ENCODE measurements around the gene PACS1.

Gene PACS1

DNA sequence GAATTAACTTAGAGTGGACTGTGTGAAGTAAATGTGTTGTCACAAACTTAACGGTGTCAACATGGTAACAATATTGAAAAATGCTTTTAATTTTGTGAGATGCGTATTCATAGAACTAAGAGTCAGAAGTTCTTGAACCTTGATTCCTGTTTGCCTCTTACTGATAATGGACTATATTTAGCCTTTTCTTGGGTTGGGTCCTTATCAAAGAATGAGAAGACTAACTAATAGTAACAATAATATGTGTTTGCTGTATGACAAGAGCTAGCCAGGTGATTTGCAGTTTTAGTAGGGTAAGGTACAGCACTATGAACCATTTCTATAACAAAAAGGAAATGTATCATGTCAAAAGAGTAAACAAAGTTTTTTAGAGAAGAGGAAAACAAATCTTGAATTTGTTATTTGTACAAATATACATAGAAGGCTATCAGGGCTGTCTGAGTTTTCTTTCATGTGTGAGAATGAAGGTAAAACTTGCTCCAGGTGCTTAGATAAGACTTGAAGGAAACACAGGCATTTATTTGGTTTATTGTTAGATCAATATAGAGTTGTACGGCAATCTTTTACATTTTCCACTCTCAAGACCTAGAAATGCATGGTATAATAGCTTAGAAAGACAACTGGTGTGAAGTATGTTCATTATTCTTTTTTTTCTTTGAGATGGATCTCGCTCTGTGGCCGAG is 74.1 kb downstream of the PACS1 start:
- DNase-seq = no peak

DNA sequence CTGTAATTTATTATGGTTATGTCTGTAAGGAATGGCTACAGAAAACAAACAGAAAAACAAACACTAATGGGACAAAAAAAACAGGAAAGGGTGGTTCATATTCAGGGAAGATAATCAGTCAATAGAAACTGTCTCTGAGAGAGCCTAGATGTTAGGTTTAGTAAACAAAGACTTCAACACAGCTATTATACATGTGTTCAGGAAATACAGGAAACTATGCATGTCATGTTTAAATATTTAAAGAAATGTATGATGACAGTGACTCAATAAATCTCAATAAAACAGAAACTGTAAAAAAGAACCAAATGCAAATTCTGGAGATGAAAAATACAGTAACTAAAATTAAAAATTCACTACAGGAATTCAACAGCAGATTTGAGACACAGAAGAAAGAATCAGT is 76.0 kb downstream of the PACS1 start:
- no peak for DNase-seq

GRCh38 chr11:66146940-66147339 is 76.9 kb downstream of the PACS1 start:
- DNase-seq = no peak

GRCh38 chr11:66150140-66150539 is 80.1 kb downstream of the PACS1 start:
- no peak for DNase-seq

- DNase-seq = no peak
These were observed 80.7 kb downstream of the PACS1 start for GRCh38 chr11:66150725-66151124.

GRCh38 chr11:66151273-66151672 is 81.2 kb downstream of the PACS1 start:
- no peak for DNase-seq

GRCh38 chr11:66154109-66154508 is 84.0 kb downstream of the PACS1 start:
- DNase-seq = no peak

GRCh38 chr11:66155387-66156073 is 85.5 kb downstream of the PACS1 start:
- no peak for DNase-seq

DNA sequence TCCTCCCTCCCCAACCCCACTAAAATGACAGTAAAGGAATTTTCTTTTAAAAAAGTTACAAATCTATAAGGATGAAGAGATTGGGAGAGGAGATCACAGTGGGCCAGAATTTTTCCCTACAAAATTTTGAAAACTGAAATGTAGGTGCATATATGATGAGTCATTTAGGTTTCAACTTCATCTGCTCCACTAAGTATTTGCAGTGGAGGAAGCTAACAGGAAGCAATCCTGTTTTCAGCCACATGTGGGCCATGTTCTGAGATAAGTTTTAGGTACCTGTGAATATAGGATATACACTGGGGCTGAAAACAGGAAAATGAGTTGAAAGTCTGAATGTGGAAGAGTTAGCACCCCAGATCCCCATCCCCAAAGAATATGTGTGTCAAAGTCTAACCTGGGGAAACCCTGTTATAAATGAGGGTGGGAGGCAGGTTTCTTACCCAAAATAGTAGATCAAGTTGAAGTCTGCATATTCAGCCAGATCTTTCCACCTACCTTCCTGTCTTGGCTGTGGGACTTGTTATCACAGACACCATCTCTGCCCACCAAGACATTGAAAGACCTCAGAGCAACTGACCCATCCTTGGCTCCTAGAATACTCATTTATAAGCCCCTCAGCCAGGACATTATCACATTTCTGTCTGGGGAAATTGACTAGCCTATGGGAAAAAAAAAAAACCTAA is 87.3 kb downstream of the PACS1 start:
- no peak for DNase-seq

DNA sequence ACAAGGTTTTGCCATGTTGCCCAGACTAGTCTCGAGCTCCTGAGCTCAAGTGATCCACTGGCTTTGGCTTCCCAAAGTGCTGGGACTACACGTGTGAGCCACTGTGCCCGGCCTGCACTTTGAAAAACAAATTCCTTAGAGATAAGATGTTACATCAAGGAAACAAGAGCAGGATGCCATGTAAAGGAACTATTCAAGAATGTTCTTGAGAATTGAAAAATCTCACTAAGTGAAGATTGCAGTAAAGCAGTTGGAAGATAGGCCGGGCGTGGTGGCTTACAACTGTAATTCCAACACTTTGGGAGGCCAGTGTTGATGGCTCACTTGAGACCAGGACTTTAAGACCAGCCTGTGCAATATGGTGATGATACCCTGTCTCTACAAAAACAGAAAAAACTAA is 88.1 kb downstream of the PACS1 start:
- no peak for DNase-seq

DNA sequence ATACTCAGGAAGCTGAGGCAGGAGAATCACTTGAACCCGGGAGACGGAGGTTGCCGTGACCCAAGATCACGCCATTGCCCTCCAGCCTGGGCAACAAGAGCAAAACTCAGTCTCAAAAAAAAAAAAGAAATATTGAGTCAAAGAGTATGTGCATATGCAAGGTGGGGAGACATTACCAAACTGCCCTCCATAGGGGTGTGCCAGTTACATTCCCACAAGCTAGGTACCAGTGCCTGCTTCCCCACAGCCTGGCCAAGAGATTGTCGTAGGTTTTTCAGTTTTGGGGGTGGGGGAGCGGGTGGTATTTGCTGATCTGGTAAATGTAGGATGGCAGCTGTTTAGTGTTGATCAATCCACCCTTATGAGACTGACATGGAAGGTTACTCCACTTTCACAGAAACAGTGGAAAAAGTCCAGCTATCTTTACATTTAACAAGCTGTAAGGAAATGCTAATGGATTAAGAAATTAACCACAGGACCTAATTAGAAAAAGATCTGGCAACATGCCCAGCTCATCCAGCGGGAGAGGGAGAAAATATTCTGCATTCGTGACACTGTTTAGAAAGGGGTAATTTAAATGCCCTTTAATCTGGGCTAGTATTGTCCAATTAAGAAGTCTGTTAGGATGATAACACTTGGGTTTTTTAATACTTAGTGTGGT is 89.4 kb downstream of the PACS1 start:
- no peak for DNase-seq

- DNase-seq = no peak
These were observed 90.6 kb downstream of the PACS1 start for GRCh38 chr11:66160709-66161108.

DNA sequence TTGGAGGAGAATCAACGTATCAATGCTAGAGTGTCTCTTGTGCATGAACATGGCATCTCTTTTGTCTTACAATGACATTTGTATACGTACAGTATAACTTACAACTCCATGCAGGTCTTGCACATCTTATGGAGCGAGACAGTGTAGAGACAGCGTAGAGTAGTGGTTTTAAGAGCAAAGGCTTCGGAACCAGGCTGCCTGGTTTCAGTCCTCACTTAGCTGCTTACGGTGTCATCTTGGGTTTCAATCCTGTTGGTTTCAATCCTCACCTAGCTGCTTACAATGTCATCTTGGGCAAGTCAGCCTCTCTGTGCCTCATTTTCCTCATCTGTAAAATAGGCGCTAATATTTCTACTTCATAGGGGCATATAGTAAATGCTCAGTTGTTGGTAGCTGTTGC is 98.2 kb downstream of the PACS1 start:
- DNase-seq = no peak

DNA sequence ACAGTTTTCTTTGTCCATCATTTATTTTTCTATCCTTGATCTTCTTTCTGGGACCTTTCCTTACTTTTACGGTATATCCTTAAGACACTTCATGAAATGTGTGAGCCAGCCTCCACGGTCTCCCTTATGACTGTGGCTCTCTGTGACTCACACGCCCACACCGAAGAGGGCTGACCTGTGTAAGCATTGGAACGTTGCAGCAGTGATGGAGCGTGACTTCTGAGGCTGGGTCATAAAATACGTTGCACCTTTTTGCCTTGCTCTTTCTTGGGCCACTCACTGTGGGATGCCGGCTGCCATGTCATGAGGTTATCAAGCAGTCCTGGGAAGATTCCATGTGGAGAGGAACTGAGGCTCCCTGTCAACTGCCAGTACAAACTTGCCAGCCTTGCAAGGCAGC is 102.1 kb downstream of the PACS1 start:
- peak; percentile 5 for DNase-seq

- DNase-seq = no peak
These were observed 106.6 kb downstream of the PACS1 start for GRCh38 chr11:66176650-66177049.

GRCh38 chr11:66178183-66178582 is 108.1 kb downstream of the PACS1 start:
- DNase-seq = no peak

GRCh38 chr11:66178871-66179270 is 108.8 kb downstream of the PACS1 start:
- no peak for DNase-seq

DNA sequence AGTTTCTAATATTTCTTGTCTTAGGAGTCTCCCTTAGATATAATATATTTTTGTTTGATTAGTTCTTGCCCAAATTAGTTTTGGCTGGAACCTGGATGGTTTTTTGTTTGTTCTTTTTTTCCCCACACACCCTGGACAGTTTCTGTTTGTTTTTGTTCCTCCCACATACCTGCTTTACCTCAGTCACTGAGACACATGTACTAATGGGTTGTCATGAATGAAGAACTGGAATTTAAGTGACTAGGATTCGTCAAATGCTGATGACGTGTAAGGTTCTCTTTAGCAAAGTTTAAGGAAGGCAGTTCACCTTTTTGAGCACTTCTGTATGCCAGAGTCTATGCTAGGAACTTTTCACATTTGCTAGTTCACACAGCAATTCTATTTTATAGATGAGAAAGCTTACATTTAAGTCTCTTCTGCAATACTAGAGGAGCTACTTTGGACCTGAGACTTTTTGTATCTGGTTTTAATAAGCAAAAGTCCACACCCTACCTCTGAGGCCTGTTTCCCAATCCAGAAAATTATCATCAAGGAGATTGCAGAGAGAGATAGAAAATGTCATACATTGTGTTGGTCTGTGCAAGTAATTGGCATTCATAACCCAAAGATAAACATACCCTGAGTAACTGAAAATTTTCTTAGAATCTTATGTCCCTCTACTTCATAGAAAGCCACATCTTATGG is 111.7 kb downstream of the PACS1 start:
- no peak for DNase-seq

GRCh38 chr11:66183494-66184048 is 113.5 kb downstream of the PACS1 start:
- no peak for DNase-seq

- no peak for DNase-seq
These were observed 114.7 kb downstream of the PACS1 start for GRCh38 chr11:66184728-66185127.

DNA sequence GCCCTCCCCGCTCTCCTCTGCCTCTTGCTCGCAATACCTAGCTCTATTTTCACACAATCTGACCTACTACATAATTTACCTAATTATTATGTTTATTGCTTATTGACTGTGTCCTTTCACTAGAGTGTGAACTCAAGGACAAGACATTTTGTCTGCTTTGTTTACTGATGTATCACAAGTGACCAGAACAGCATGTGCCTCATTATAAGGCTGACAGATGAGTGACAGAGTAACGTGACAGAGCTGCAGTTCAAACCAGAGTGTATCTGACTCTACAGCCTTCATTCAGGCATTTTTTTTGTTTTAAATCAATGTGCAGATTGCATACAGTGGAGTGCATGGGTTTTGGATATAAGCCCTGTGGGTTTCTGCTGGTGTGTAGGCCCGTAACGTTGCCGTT is 116.4 kb downstream of the PACS1 start:
- DNase-seq = no peak

- no peak for DNase-seq
These were observed 117.4 kb downstream of the PACS1 start for GRCh38 chr11:66187453-66187852.

GRCh38 chr11:66188580-66188979 is 118.5 kb downstream of the PACS1 start:
- DNase-seq = no peak
